ENCODE measurements around the gene CEP120. TPM values are rescaled to one million over a fixed set of nuclear protein-coding genes. Genes with fewer than 3 reads are reported as not detected.
"Not testable (repeated sequence)": the region's sequence is repeated elsewhere in the genome, so short reads cannot be mapped to it uniquely, and the experiment has no call there.

The CEP120 gene
- total RNA-seq, 1 donor from 2014 or later: 11.8 TPM

DNA sequence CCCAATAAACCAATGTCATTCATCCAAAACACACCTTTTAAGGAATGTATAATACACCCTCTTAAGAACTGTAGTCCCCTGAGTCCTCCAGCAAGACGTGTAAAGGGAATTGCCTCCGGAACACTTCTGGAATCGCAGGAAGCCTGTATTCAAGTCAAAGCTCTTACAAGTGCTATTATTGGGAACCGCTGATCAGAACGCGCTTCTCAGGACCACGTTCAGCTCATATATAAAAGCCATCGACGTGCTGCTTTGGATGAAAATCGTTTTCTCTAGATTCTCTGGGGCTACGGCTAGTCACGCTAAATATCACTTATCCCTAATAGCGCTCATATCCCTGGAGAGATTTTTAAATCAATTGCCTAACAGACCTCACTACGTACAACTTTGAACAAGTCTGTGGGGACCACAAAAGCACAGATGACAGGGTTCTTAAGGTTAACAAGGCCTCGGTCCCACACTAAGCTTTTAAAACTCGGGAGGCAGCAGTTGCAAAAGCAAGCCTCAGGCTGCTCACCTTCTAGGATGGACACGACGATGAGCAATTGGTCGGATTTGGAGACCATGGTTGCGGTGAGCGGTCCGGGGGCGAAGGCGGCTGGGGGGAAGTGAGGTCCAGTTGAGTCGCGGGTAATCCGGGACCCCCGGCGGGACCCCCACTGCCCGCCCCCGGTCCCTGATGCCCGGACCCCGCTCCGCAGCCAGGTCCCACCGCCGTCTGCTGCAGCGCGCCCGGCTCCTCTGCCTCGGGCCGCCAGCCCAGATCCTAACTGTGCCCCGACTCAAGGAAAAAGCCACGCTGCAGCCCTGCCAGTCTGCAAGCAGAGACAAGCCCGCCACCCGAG is 548 bp downstream of the CEP120 start:
- no peaks in the 10 kb centered on the region for H3K9me3 ChIP-seq (replicated peaks)
- intact Hi-C loops (cut with micrococcal nuclease): loop anchor here (5.0 kb wide), 2 partner anchors 90 to 190 kb away; partner anchors contain the start of gene CSNK1G3
- no peak for DNase-seq
- H3K36me3 ChIP-seq: peaks cover 13% of the 10 kb centered on the region
- no peaks in the 10 kb centered on the region for H3K27me3 ChIP-seq (ENCODE audit: low read depth)
- H3K27ac ChIP-seq (replicated peaks): peak overlapping the region; percentile 96
- TF ChIP-seq, protein P1, sequence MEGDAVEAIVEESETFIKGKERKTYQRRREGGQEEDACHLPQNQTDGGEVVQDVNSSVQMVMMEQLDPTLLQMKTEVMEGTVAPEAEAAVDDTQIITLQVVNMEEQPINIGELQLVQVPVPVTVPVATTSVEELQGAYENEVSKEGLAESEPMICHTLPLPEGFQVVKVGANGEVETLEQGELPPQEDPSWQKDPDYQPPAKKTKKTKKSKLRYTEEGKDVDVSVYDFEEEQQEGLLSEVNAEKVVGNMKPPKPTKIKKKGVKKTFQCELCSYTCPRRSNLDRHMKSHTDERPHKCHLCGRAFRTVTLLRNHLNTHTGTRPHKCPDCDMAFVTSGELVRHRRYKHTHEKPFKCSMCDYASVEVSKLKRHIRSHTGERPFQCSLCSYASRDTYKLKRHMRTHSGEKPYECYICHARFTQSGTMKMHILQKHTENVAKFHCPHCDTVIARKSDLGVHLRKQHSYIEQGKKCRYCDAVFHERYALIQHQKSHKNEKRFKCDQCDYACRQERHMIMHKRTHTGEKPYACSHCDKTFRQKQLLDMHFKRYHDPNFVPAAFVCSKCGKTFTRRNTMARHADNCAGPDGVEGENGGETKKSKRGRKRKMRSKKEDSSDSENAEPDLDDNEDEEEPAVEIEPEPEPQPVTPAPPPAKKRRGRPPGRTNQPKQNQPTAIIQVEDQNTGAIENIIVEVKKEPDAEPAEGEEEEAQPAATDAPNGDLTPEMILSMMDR (IDR thresholded peaks at IDR 0.05; ENCODE audit: borderline replicate concordance): no peak
- peaks cover 37% of the 10 kb centered on the region for H3K4me1 ChIP-seq
- peak overlapping the region; percentile 98 for H3K4me3 ChIP-seq

DNA sequence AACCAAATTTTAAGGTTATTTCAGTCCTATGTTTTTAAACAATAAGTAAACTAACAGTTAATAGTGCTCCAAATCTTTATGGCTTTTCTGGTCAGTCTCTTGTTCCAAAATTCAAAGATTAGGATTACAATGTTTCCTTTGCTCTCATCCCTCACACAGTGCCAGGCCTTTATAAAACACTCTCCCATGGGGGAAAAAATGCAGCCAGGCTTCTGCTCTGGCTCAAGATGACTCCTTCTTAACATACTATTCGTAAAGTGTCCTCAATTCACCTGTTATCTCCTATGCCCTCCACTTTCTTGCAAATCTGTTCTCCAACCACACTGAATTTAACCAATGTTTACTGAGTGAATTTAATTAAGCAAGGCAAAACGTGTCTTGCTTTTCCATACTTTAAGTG is 1.4 kb downstream of the CEP120 start:
- Histone ChIP-seq H3K27ac (replicated peaks) (no peak overlapping the region), H3K4me3 (peak overlapping the region; percentile 98), H3K4me1 (peaks cover 37% of the 10 kb centered on the region), H3K9me3 (replicated peaks) (no peaks in the 10 kb centered on the region), H3K36me3 (peaks cover 22% of the 10 kb centered on the region), H3K27me3 (ENCODE audit: low read depth) (no peaks in the 10 kb centered on the region)
- TF ChIP-seq, protein P1 (IDR thresholded peaks at IDR 0.05; ENCODE audit: borderline replicate concordance): no peak
- DNase-seq: no peak
- intact Hi-C loops (cut with micrococcal nuclease): loop anchor here (5.0 kb wide), 2 partner anchors 91 to 191 kb away; partner anchors contain the start of gene CSNK1G3

DNA sequence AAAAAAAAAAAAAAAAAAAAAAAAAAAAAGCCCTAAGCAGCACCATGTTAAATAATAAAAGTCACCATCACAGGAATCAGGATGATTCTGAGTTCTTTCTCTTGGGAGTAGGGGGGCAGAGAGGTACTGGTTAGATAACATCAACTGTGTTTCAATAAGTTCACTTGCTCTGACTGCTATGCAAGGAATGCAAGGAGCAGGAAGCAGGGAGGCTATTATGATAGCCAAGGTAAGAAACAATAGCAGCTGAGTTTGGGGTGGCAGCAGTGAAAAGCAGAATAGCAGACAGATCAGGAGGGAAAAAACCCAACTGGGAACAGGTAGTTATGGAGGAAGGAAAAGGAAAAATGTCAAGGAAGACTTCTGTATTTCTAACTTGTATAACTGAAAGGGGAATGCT is 8.2 kb downstream of the CEP120 start:
- H3K27ac ChIP-seq (replicated peaks): no peak overlapping the region
- no peaks in the 10 kb centered on the region for H3K27me3 ChIP-seq (ENCODE audit: low read depth)
- peaks cover 8% of the 10 kb centered on the region for H3K4me1 ChIP-seq
- TF ChIP-seq, protein P1 (IDR thresholded peaks at IDR 0.05; ENCODE audit: borderline replicate concordance): no peak
- H3K9me3 ChIP-seq (replicated peaks): no peaks in the 10 kb centered on the region
- intact Hi-C loops (cut with micrococcal nuclease): no loop called here
- H3K4me3 ChIP-seq: no peak overlapping the region
- peaks cover 82% of the 10 kb centered on the region for H3K36me3 ChIP-seq
- no peak for DNase-seq

DNA sequence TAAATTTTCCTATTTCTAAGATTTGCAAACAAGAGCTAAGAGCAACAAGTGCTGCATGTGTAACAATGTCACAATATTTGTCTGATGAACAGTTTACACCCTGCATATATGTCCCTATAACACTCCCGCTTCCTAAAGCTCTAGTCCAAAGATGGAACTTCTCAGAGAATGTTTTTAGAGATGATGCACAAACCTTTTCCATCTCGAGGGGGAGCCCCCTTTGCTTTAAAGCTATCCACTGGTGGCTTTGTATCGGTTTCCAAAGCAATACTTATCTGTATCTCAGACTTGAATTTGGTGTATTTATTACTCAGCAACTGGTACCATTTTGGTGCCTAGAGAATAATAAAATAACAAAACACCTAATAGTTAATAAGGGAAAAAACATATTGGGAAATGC is 11.0 kb downstream of the CEP120 start:
- Histone ChIP-seq H3K4me1 (peaks cover 8% of the 10 kb centered on the region), H3K9me3 (replicated peaks) (no peaks in the 10 kb centered on the region), H3K4me3 (no peak overlapping the region), H3K27ac (replicated peaks) (no peak overlapping the region), H3K27me3 (ENCODE audit: low read depth) (no peaks in the 10 kb centered on the region), H3K36me3 (peaks cover 72% of the 10 kb centered on the region)
- intact Hi-C loops (cut with micrococcal nuclease): no loop called here
- DNase-seq: no peak
- TF ChIP-seq, protein P1 (IDR thresholded peaks at IDR 0.05; ENCODE audit: borderline replicate concordance): no peak

DNA sequence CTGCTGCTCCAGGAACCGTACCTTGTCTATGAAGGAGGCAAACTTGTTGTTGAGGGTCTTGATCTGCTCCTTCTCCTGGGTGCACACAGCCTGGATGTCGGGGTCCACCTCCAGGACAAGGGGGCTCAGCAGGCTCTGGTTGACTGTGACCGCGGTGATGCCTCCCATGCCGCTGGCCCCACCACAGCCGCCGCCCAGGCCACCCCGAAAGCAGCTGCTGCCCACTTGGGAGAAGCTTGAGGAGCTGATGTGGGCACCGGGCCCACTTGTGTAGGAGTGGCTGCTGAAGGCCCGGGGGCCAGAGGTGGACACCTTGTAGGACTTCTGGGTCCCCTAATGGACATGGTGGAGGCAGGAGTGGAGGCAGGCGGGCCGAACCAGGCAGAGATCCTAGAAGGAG is 21.2 kb downstream of the CEP120 start:
- H3K4me1 ChIP-seq; H3K27me3 ChIP-seq (ENCODE audit: low read depth); H3K27ac ChIP-seq (replicated peaks); H3K4me3 ChIP-seq; DNase-seq; intact Hi-C loops (cut with micrococcal nuclease); H3K9me3 ChIP-seq (replicated peaks): not testable (repeated sequence)
- peaks cover 69% of the 10 kb centered on the region for H3K36me3 ChIP-seq

DNA sequence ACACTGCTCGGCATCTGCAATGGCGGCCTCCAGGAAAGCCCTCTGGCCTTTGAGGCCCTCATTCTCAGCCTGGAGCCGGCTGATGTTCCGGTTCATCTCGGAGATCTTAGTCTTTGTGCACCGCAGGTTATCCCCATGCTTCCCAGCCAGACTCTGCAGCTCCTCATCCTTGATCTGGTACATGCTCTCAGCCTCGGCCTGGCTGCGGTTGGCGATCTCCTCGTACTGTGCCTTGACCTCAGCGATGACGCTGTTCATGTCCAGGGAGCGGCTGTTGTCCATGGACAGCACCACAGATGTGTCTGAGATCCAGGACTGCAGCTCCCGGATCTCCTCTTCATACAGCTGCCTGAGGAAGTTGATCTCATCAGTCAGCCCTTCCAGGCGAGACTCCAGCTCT is 21.9 kb downstream of the CEP120 start:
- Histone ChIP-seq H3K4me1 (peaks cover 6% of the 10 kb centered on the region), H3K36me3 (peaks cover 76% of the 10 kb centered on the region), H3K27ac (replicated peaks) (no peak overlapping the region), H3K9me3 (replicated peaks) (no peaks in the 10 kb centered on the region), H3K27me3 (ENCODE audit: low read depth) (no peaks in the 10 kb centered on the region), H3K4me3 (no peak overlapping the region)
- intact Hi-C loops (cut with micrococcal nuclease): no loop called here
- no peak for DNase-seq
- TF ChIP-seq, protein P1 (IDR thresholded peaks at IDR 0.05; ENCODE audit: borderline replicate concordance): no peak

DNA sequence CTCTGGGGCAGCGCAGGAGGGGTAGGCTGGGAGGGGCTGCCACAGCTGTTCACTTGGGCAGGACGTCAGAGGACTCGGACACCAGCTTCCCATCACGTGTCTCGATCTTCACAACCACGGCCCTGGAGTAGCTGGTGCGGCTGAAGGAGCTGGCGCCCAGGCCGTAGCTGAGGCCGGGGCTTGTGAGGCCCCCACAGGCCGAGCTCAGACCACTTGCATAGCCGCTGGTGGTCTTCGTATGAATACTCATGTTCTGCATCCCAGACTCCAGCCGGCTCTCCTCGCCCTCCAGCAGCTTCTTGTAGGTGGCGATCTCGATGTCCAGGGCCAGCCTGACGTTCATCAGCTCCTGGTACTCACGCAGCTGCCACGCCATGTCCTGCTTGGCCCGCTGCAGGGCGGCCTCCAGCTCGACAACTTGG is 22.3 kb downstream of the CEP120 start:
- DNase-seq; H3K27me3 ChIP-seq (ENCODE audit: low read depth); H3K4me3 ChIP-seq; H3K9me3 ChIP-seq (replicated peaks); H3K4me1 ChIP-seq; intact Hi-C loops (cut with micrococcal nuclease); H3K27ac ChIP-seq (replicated peaks): not testable (repeated sequence)
- peaks cover 80% of the 10 kb centered on the region for H3K36me3 ChIP-seq

All from left ventricle myocardium inferior (tissue), 1 donor.